Erythroblast (primary cell): ENCODE measurements around the gene FAM13C.

Experiments
- GATA1 ChIP-seq: IDR thresholded peaks from 2 replicates; pipeline ENCODE4 v1.6.1; 2011; ENCODE audit warnings: low read depth, mild to moderate bottlenecking, control low read depth, low read length, moderate library complexity
- POLR2A ChIP-seq: IDR thresholded peaks from 2 replicates; pipeline ENCODE4 v1.6.1; 2011; ENCODE audit warnings: mild to moderate bottlenecking, low read length

DNA sequence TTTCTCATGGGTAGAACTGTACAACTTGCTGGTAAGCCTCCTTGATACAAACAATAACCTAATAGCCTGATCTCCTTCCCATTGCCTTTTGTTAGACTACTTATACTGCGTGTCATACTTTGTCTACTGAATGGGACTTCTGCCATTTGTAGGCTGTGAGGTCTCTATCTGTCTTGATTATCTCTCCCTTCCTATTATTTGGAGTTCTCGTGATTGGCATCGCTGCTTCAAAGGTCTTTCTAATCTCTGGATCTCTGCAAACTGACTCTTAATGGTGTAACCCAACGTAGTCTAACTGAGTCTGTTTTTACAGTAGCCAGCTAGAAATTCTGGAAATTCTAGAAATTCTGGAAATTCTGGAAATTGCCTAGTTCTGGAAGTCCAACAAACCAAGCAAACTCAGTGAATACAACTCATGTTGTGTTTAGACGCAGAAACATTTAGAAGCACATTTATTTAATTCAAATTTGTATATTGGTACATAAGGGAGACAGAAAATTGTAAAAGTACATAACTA lies 156.1 kb downstream of the FAM13C start:
- TF ChIP-seq POLR2A (no peak), GATA1 (no peak)
